HUES64 (cell line): ENCODE data around the gene LCTL.

ENCODE experiments used
- H3K27ac ChIP-seq: 2 replicates; pipeline ENCODE4 v1.7.0; 2013; ENCODE audit warnings: low read depth, low read length, inconsistent platforms
- H3K27me3 ChIP-seq: 2 replicates; pipeline ENCODE4 v1.6.1; 2013; ENCODE audit warnings: mild to moderate bottlenecking, low read length; ENCODE audit not compliant: insufficient read depth
- H3K36me3 ChIP-seq: 2 replicates; pipeline ENCODE4 v1.6.1; 2013; ENCODE audit warnings: mild to moderate bottlenecking, low read length; ENCODE audit not compliant: insufficient read depth
- H3K4me1 ChIP-seq: 2 replicates; pipeline ENCODE4 v1.6.1; 2013; ENCODE audit warnings: mild to moderate bottlenecking, low read length, moderate library complexity; ENCODE audit not compliant: insufficient read depth
- H3K4me3 ChIP-seq: 2 replicates; pipeline ENCODE4 v1.5.1; 2013; ENCODE audit warnings: mild to moderate bottlenecking, low read length, moderate library complexity
- H3K9ac ChIP-seq: 2 replicates; pipeline ENCODE4 v1.6.1; 2013; ENCODE audit warnings: mild to moderate bottlenecking, low read depth, low read length
- H3K9me3 ChIP-seq: 2 replicates; pipeline ENCODE4 v1.6.1; 2013; ENCODE audit warnings: low read depth, low read length; ENCODE audit not compliant: insufficient read depth
- WGBS: fragments of 150-250, 120-280 bp; methylation state at CpG from one replicate; pipeline ENCODE4 v1.1.7; 2013; ENCODE audit warnings: missing lambda C conversion rate; 5-methylcytosine and 5-hydroxymethylcytosine counted together

Gene LCTL

DNA sequence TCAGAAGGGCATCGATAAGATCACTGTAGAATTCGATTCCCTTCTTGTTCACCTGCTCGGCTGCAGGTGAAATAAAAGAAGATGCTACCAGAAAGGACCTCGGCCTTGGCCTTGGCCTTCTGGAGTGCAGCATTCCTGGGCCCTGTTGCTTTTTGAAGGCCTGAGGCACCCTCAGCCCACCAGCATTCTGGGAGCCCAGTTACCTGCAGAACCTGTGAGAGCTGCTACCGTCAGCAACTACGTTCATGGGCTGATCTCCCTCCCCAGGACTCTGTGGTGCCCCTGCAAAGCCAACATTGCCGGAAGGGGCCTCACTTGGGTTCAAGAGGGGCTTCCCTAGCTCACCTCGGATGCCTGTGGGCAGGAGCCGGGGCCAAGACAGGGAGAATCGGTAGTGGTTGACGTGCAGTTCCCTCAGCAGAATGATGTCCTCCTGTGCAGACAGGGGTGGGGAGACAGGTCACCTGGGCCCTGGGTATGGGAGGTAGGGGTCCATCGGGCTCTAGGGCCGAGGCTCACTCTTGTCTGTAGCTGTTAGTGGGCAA is 2.2 kb downstream of the LCTL start:
- Histone ChIP-seq H3K4me1 (peaks cover 20% of the 10 kb centered on the region), H3K27ac (no peak overlapping the region), H3K9me3 (no peaks in the 10 kb centered on the region), H3K9ac (no peak overlapping the region), H3K27me3 (no peaks in the 10 kb centered on the region), H3K4me3 (no peak overlapping the region), H3K36me3 (peaks cover 5% of the 10 kb centered on the region; the same call in 1 of the 2 replicates)
- WGBS = 94% methylated on average over 13 of the region's 13 CpGs

- 100% methylated on average over 4 of the region's 4 CpGs for WGBS
- Histone ChIP-seq H3K27me3 (no peaks in the 10 kb centered on the region), H3K9ac (no peak overlapping the region), H3K27ac (no peak overlapping the region), H3K36me3 (peaks cover 5% of the 10 kb centered on the region; the same call in 1 of the 2 replicates), H3K4me1 (peaks cover 20% of the 10 kb centered on the region), H3K4me3 (no peak overlapping the region), H3K9me3 (no peaks in the 10 kb centered on the region)
These were observed 2.7 kb downstream of the LCTL start for GRCh38 chr15:66563126-66563525.

GRCh38 chr15:66560856-66561525 is 4.8 kb downstream of the LCTL start:
- 97% methylated on average over 18 of the region's 18 CpGs for WGBS
- Histone ChIP-seq H3K9me3 (peaks cover 2% of the 10 kb centered on the region; the same call in 1 of the 2 replicates), H3K27ac (no peak overlapping the region), H3K4me1 (peaks cover 15% of the 10 kb centered on the region), H3K36me3 (peaks cover 8% of the 10 kb centered on the region; the same call in 1 of the 2 replicates), H3K4me3 (no peak overlapping the region), H3K9ac (no peak overlapping the region), H3K27me3 (no peaks in the 10 kb centered on the region)

GRCh38 chr15:66558271-66558670 is 7.5 kb downstream of the LCTL start:
- WGBS = 86% methylated on average over 6 of the region's 6 CpGs
- no peak overlapping the region for H3K4me3 ChIP-seq
- no peak overlapping the region for H3K9ac ChIP-seq

DNA sequence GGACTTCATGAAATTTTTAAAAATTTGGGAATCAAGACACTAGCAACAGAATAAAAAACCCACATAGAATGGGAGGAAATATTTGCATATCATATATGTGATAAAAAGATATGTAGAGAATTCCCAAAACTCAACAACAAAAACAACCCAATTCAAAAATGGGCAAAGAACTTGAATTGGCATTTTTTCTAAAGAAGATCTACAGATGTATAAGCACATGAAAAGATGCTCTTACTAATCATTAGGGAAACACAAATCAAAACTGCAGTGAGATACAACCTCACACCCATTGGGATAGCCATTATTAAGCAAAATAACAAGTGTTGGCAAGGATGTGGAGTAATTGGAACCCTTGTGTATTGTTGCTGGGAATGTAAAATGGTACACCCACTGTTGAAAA is 10.1 kb downstream of the LCTL start:
- no peak overlapping the region for H3K9ac ChIP-seq
- H3K27ac ChIP-seq = no peak overlapping the region
- no peak overlapping the region for H3K4me3 ChIP-seq
- peaks cover 5% of the 10 kb centered on the region; the same call in 1 of the 2 replicates for H3K9me3 ChIP-seq
- no peaks in the 10 kb centered on the region for H3K27me3 ChIP-seq
- H3K36me3 ChIP-seq = peaks cover 29% of the 10 kb centered on the region
- H3K4me1 ChIP-seq = no peaks in the 10 kb centered on the region

More at GRCh38 chr15:66558271-66558670, 7.5 kb downstream of the LCTL start:
- H3K9me3 ChIP-seq = peaks cover 5% of the 10 kb centered on the region; the same call in 1 of the 2 replicates
- H3K27ac ChIP-seq = no peak overlapping the region
- no peaks in the 10 kb centered on the region for H3K4me1 ChIP-seq
- no peaks in the 10 kb centered on the region for H3K27me3 ChIP-seq
- H3K36me3 ChIP-seq = peaks cover 14% of the 10 kb centered on the region; the same call in 1 of the 2 replicates

GRCh38 chr15:66545255-66545654 is 20.5 kb downstream of the LCTL start:
- Histone ChIP-seq H3K4me1 (no peaks in the 10 kb centered on the region), H3K27me3 (no peaks in the 10 kb centered on the region), H3K9me3 (no peaks in the 10 kb centered on the region), H3K9ac (no peak overlapping the region), H3K36me3 (peaks cover 77% of the 10 kb centered on the region), H3K4me3 (no peak overlapping the region), H3K27ac (no peak overlapping the region)
- WGBS = 100% methylated on average over 1 of the region's 1 CpG

- Histone ChIP-seq H3K27me3 (no peaks in the 10 kb centered on the region), H3K4me1 (no peaks in the 10 kb centered on the region), H3K4me3 (no peak overlapping the region), H3K9ac (no peak overlapping the region), H3K9me3 (no peaks in the 10 kb centered on the region), H3K36me3 (peaks cover 77% of the 10 kb centered on the region), H3K27ac (no peak overlapping the region)
- WGBS = 100% methylated on average over 3 of the region's 4 CpGs
These were observed 22.9 kb downstream of the LCTL start for GRCh38 chr15:66542896-66543295.

GRCh38 chr15:66535056-66535455 is 30.7 kb downstream of the LCTL start:
- 89% methylated on average over 9 of the region's 9 CpGs for WGBS
- H3K4me1 ChIP-seq = no peaks in the 10 kb centered on the region
- peaks cover 92% of the 10 kb centered on the region for H3K36me3 ChIP-seq
- H3K27me3 ChIP-seq = no peaks in the 10 kb centered on the region
- H3K4me3 ChIP-seq = no peak overlapping the region
- H3K9ac ChIP-seq = no peak overlapping the region
- no peaks in the 10 kb centered on the region for H3K9me3 ChIP-seq
- no peak overlapping the region for H3K27ac ChIP-seq

GRCh38 chr15:66524838-66525237 is 41.0 kb downstream of the LCTL start:
- Histone ChIP-seq H3K27me3 (no peaks in the 10 kb centered on the region), H3K4me1 (no peaks in the 10 kb centered on the region), H3K4me3 (no peak overlapping the region), H3K9me3 (no peaks in the 10 kb centered on the region), H3K36me3 (peaks cover 98% of the 10 kb centered on the region), H3K9ac (no peak overlapping the region), H3K27ac (no peak overlapping the region)
- WGBS = 90% methylated on average over 4 of the region's 4 CpGs

GRCh38 chr15:66523926-66524325 is 41.9 kb downstream of the LCTL start:
- no peak overlapping the region for H3K27ac ChIP-seq
- H3K36me3 ChIP-seq = peaks cover 98% of the 10 kb centered on the region
- 100% methylated on average over 1 of the region's 3 CpGs for WGBS
- no peak overlapping the region for H3K9ac ChIP-seq
- no peaks in the 10 kb centered on the region for H3K4me1 ChIP-seq
- H3K9me3 ChIP-seq = no peaks in the 10 kb centered on the region
- H3K27me3 ChIP-seq = no peaks in the 10 kb centered on the region
- H3K4me3 ChIP-seq = no peak overlapping the region

- H3K4me3 ChIP-seq = no peak overlapping the region
- peak overlapping the region; percentile 55 for H3K27ac ChIP-seq
- peaks cover 85% of the 10 kb centered on the region for H3K36me3 ChIP-seq
- H3K27me3 ChIP-seq = no peaks in the 10 kb centered on the region
- WGBS = 86% methylated on average over 2 of the region's 2 CpGs
- peaks cover 11% of the 10 kb centered on the region; the same call in 1 of the 2 replicates for H3K4me1 ChIP-seq
- H3K9me3 ChIP-seq = no peaks in the 10 kb centered on the region
- H3K9ac ChIP-seq = no peak overlapping the region
These were observed 49.9 kb downstream of the LCTL start for GRCh38 chr15:66515901-66516322.
